ENCODE results near the gene SCRT2. TPM values are rescaled to one million over a fixed set of nuclear protein-coding genes. Genes with fewer than 3 reads are reported as not detected.

SCRT2 gene
- total and polyA plus RNA-seq, 9 of the 15 experiments (the other 6 are each of a cell fraction or from before 2014, with no cell fraction given) = 0.04 to 0.75 (median 0.13) TPM; not detected in 2

- TF ChIP-seq PRDM10 (IDR thresholded peaks at IDR 0.05; ENCODE audit: partially characterized antibody) (no peak), SOX6 (IDR thresholded peaks at IDR 0.05) (no peak), PCBP1 (IDR thresholded peaks at IDR 0.05; ENCODE audit: low read depth, low read length, poor library complexity, severe bottlenecking) (no peak), MAZ (CRISPR knock-in tag; conservative IDR thresholded peaks at IDR 0.05 in 1 of 2, IDR thresholded peaks at IDR 0.05 in 1 of 2) (peak in 1 of 2 experiments; percentile 34; a peak in 1 of 4 replicates), SAFB (IDR thresholded peaks at IDR 0.05; ENCODE audit: borderline replicate concordance, low read depth, low read length) (no peak), GABPB1 (CRISPR knock-in tag; IDR thresholded peaks at IDR 0.05) (peak; percentile 83), ARID2 (IDR thresholded peaks at IDR 0.05) (no peak), SMAD2 (IDR thresholded peaks at IDR 0.05; ENCODE audit: low read depth, low read length) (no peak), PYGO2 (tag; IDR thresholded peaks at IDR 0.05) (no peak), SAFB2 (IDR thresholded peaks at IDR 0.05; ENCODE audit: borderline replicate concordance, low read depth, low read length, severe bottlenecking) (no peak), ZNF77 (CRISPR knock-in tag; IDR thresholded peaks at IDR 0.05) (no peak), MCM7 (IDR thresholded peaks at IDR 0.05) (no peak), TRIM25 (IDR thresholded peaks at IDR 0.05; ENCODE audit: borderline replicate concordance) (no peak), CTCFL (IDR thresholded peaks at IDR 0.05; ENCODE audit: borderline replicate concordance, insufficient read depth, low read depth, low read length, poor library complexity, severe bottlenecking) (peak; percentile 80), AFF1 (IDR thresholded peaks at IDR 0.05; ENCODE audit: low read depth in 1 of 2, partially characterized antibody in 2 of 2) (no peak)
Observed at GRCh38 chr20:645318-646106, 30.1 kb downstream of the SCRT2 start (continued).

Measured in K562 (cell line).